NCI-H226 (cell line): ENCODE measurements around the gene NHLH1.

ENCODE experiments used
- DNase-seq: peaks from one replicate; pipeline ENCODE4 v3.0.0-alpha.2; 2015

Gene NHLH1

GRCh38 chr1:160366731-160367515 lies at the start of gene NHLH1:
TSS of gene NHLH1 (plus strand) at chr1:160367071. CDS start at chr1:160370732, 3,661 bp downstream.
- no peak for DNase-seq

GRCh38 chr1:160322831-160323230 lies 44.0 kb upstream of the NHLH1 start:
- no peak for DNase-seq

- no peak for DNase-seq
Observed at GRCh38 chr1:160325252-160325651, 41.6 kb upstream of the NHLH1 start.

- DNase-seq, result no peak
Observed at GRCh38 chr1:160326418-160326817, 40.5 kb upstream of the NHLH1 start.

DNA sequence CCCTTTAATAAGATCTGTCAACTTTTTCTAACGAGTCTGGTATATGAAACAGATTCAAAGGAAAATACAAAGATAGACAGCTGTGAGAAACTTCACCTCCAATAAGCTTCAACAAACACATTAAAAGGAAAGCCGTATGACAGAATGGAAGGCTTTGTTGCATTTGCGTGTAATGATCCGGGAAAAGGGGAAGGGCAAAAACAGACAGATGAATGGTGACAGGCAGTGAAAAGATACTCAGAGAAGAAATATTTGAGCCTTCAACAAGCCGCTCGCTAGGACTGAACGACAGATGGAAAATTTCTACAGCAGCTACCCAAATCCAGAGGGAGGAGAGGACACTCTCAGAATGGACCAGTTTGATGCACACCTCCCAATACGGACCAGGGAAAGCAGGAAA lies 38.7 kb upstream of the NHLH1 start:
- no peak for DNase-seq

- no peak for DNase-seq
Observed at GRCh38 chr1:160330119-160330518, 36.8 kb upstream of the NHLH1 start.

- no peak for DNase-seq
Observed at GRCh38 chr1:160332516-160332915, 34.4 kb upstream of the NHLH1 start.

- DNase-seq, result no peak
Observed at GRCh38 chr1:160338580-160338979, 28.3 kb upstream of the NHLH1 start.

- no peak for DNase-seq
Observed at GRCh38 chr1:160340146-160340545, 26.7 kb upstream of the NHLH1 start.

DNA sequence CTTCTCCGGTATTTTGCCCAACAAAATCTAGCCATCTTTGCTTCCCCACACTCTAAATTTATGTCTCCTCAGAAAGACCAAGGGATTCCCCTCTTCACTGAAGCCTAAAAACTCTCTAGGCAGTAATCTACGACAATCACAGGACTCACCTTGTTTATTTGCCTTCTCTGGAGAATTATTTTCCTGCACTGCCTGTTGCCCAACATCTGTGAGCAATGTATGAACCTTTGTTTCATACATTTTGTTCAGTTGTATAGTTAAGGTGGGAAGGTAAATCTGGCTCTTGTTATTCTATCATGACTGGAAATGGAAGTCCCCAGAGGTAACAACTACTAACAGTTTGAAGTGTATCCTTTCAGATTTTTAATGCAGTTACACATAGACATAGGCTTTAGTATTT lies 26.0 kb upstream of the NHLH1 start:
- no peak for DNase-seq

DNA sequence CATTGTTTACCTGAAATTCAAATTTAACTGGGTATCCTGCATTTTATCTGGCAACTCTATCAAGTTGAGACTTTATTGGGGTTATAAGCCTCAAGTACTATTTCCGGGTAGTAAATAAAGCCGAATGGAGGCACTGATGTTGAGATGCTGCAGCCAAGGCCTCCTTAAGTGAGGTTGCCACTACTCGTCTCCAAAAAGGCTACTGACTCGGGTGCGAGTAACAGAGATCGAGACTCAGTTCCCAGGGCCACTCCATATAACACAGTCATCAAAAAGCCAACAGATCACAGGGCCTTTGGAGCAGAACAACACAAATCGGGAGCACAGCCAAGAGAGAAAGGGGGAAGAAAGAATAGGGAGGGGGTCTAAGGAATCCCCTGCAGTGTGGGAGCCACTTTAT lies 24.3 kb upstream of the NHLH1 start:
- no peak for DNase-seq

- peak; percentile 95 for DNase-seq
Observed at GRCh38 chr1:160342953-160343869, 23.7 kb upstream of the NHLH1 start, which contains the start of the genes COPA and NCSTN. TSS of gene COPA (minus strand) at chr1:160343250. CDS start at chr1:160343170, 80 bp downstream. TSS of gene NCSTN (plus strand) at chr1:160343383. CDS start at chr1:160343397, 14 bp downstream.

- DNase-seq, result no peak
Observed at GRCh38 chr1:160344241-160344640, 22.6 kb upstream of the NHLH1 start.

DNA sequence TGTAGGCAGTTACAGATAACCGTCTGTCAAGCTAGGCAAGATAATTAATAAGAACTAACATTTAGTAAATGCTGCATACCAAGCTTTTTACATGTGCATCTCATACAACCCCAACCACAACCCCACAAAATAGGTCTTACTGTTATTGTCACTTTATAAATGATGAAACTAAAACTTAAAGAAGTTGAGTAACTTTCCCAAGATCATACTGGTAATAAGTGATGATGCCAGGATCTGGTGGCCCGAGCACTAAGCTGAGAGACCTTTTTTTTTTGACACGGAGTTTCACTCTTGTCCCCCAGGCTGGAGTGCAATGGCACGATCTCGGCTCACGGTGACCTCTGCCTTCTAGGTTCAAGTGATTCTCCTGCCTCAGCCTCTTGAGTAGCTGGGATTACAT lies 21.9 kb upstream of the NHLH1 start:
- no peak for DNase-seq

DNA sequence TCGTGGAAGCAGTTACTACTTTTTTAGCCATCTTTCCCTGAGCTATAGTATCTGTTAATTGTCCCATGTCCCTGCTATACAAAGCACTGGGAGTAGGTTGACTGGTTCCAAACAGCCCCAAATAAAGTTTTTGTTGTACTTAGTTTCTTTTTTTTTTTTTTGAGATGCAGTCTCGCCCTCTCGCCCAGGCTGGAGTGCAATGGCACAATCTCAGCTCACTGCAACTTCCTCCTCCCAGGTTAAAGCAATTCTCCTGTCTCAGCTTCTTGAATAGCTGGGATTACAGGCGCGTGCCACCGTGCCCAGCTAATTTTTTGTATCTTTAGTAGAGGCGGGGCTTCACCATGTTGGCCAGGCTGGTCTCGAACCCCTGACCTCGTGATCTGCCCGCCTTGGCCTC lies 20.4 kb upstream of the NHLH1 start:
- no peak for DNase-seq

- no peak for DNase-seq
Observed at GRCh38 chr1:160346958-160347357, 19.9 kb upstream of the NHLH1 start.

DNA sequence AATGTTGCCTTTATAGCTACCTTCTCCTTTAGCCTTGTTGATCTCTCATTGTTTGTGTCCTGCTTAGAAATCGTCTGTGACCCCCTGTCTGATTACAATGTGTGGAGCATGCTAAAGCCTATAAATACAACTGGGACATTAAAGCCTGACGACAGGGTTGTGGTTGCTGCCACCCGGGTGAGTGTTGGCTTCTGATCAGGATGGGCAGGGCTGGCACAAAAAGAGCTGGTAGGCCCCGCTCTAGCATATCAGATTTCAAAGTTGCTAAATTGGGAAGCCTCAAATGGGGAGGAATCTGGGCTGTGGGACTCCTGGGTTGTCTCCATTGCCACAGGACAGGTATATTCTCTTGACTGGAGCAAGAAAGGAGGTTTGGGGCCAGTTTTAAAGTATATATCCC lies 15.2 kb upstream of the NHLH1 start:
- DNase-seq, result no peak

DNA sequence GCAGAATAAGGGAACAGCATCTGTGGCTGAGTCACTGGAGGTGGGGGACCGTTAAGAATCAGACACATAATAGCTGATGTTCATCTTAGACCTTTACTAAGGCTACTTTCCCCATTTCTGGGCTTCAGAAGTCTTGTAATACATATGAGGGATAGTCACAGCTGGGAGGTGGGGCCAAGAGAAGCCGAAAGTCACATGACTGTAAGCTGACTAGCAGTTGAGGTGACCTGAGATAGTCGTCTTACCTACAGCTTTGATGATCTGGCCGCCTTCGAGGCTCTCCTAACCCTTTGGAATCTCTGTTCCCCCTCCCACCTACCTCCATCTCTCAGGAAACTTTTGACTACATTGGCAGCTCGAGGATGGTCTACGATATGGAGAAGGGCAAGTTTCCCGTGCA lies 14.3 kb upstream of the NHLH1 start:
- DNase-seq, result no peak

GRCh38 chr1:160353223-160353622 lies 13.6 kb upstream of the NHLH1 start:
- no peak for DNase-seq

DNA sequence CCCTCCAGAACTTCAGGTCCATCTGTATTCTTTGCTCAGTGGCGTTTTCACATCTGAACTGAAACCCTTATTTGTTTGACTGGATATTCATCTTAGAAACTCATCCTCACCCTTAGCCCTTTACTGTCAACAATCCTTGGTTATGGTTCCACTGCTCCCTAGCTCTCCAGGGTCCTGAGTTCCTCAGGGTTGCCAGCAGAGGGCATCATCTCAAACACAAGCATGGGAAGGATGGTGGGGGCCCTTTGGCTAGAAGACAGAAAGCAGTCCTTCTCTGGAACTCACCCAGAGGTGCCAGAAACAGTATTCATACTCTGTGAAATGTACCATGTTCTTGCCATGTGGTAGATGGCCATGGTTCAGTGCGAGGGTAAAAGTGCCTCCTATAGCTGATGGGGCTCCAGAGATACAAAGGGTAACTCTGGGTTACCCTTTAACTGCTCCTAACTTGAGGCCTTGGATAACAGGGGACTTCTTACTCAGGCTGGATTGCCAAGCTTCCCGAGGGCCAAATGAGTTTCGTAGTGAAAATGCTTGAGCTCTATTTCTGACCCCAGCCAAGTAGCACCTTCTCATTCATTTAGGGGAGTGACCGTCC lies 12.4 kb upstream of the NHLH1 start:
- DNase-seq, result no peak

DNA sequence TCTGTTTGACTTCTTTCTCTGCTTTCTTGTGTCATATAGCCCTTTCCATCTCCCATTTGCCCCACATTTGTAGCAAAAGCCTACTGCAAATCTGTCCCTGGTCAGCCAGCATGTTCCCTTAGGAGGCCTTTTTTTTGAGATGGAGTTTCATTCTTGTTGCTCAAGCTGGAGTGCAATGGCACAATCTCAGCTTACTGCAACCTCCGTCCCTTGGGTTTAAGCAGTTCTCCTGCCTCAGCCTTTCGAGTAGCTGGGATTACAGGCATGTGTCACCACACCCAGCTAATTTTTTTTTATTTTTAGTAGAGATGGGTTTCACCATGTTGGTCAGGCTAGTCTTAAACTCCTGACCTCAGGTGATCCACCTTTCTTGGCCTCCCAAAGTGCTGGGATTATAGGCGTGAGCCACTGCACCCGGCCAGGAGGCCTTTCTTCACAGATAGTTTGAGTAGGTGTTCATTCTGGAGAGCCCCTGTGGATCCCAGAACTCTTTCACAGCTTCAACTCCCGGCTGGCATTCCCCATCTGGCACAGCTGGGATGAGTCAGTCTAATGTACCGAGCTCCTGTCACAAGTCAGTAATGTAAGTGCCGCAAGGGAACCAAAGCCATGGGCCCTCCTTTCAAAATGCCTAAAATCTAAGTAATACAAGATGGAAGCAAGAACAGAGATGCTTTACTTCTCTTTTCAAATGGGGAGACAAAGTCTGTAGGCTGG lies 9.4 kb upstream of the NHLH1 start:
- no peak for DNase-seq

- no peak for DNase-seq
Observed at GRCh38 chr1:160358073-160358472, 8.8 kb upstream of the NHLH1 start.
